ENCODE data around the gene BMF. TPM values are rescaled to one million over a fixed set of nuclear protein-coding genes. Genes with fewer than 3 reads are reported as not detected.

The BMF gene
- total RNA-seq, 1 experiment from 2014 or later, result 13.2 TPM

- Histone ChIP-seq H4K91ac (ENCODE audit: insufficient read length, low read depth, low read length) (no peak overlapping the region), H3K9ac (ENCODE audit: extremely low read depth, insufficient read length, low read length) (no peak overlapping the region), H4K20me1 (ENCODE audit: control insufficient read depth, insufficient read depth, insufficient read length) (no peaks in the 10 kb centered on the region), H4K5ac (ENCODE audit: insufficient read length, low read depth, low read length) (no peak overlapping the region), H3K79me1 (ENCODE audit: insufficient read depth, low read depth, low read length, poor library complexity, severe bottlenecking) (no peaks in the 10 kb centered on the region), H2BK120ac (ENCODE audit: low read depth, low read length, poor library complexity, severe bottlenecking) (no peak overlapping the region), H2BK15ac (ENCODE audit: low read depth, low read length) (no peak overlapping the region), H3K27me3 (ENCODE audit: insufficient read depth, low read length) (no peaks in the 10 kb centered on the region), H2BK12ac (ENCODE audit: insufficient read length, low read depth, low read length) (no peak overlapping the region), H3K23ac (ENCODE audit: insufficient read length, low read depth, low read length) (no peak overlapping the region), H3K14ac (ENCODE audit: insufficient read depth, low read length) (no peak overlapping the region), H3K4me2 (ENCODE audit: insufficient read depth, insufficient read length, low read length) (no peak overlapping the region), H3K4me1 (ENCODE audit: insufficient read depth, low read length) (peaks cover 2% of the 10 kb centered on the region; the same call in 1 of the 2 replicates), H3K79me2 (ENCODE audit: insufficient read depth, low read length) (no peaks in the 10 kb centered on the region), H3K4ac (ENCODE audit: low read depth, low read length) (no peak overlapping the region), H3K56ac (ENCODE audit: insufficient read length, low read depth, low read length) (no peak overlapping the region), H3K27ac (ENCODE audit: insufficient read length, low read depth, low read length) (no peak overlapping the region), H2BK5ac (ENCODE audit: insufficient read length, low read length) (no peak overlapping the region), H2AK5ac (ENCODE audit: insufficient read length, low read length) (no peak overlapping the region), H2BK20ac (ENCODE audit: low read depth, low read length, poor library complexity, severe bottlenecking) (no peak overlapping the region), H3T11ph (ENCODE audit: low read length) (no peak overlapping the region), H3K23me2 (ENCODE audit: insufficient read length, low read depth, low read length, poor library complexity, severe bottlenecking) (no peaks in the 10 kb centered on the region), H2AFZ (ENCODE audit: low read length) (no peak overlapping the region), H4K8ac (replicated peaks; ENCODE audit: insufficient read length, low read depth, low read length) (no peak overlapping the region), H3K18ac (ENCODE audit: insufficient read length, low read depth, low read length) (no peak overlapping the region), H3K9me3 (ENCODE audit: control insufficient read depth, low read depth, low read length) (no peaks in the 10 kb centered on the region)
- no peak overlapping the region for H3K4me3 Mint-ChIP-seq
- TF ChIP-seq CTCF (conservative IDR thresholded peaks at IDR 0.05), result no peak
- peaks cover 29 to 37% of the 10 kb centered on the region in 2 experiments for H3K4me1 Mint-ChIP-seq
- H3K9me3 Mint-ChIP-seq, result peaks cover 4 to 10% of the 10 kb centered on the region in 2 experiments; a peak in 3 of 5 replicates
- peak overlapping the region in 2 of 3 experiments; percentile 36 to 59; a peak in 1 of 7 replicates for H3K27ac Mint-ChIP-seq
- peak; percentile 71 for DNase-seq
- H3K36me3 Mint-ChIP-seq (ENCODE audit: insufficient read depth in 1 of 3, low read depth in 3 of 3), result peaks cover 2 to 10% (median 7%) of the 10 kb centered on the region in 3 experiments; a peak in 3 of 7 replicates
- H3K27me3 Mint-ChIP-seq (ENCODE audit: low read depth), result 0 out of 2 replicates have a peak, but pooled peaks cover 1% of the 10 kb centered on the region
- no CpG with 5 or more reads among the region's 32 CpGs for WGBS (ENCODE audit: extremely low coverage, insufficient read length, low lambda C conversion rate)
Observed at GRCh38 chr15:40069178-40070165, 39.2 kb downstream of the BMF start.

All from H9 (cell line).